H9 (cell line): ENCODE data around the gene FJX1. TPM values are rescaled to one million over a fixed set of nuclear protein-coding genes. Genes with fewer than 3 reads are reported as not detected.

Experiments used
- DNase-seq: peaks from one replicate; pipeline ENCODE4 v3.0.0-alpha.2; 2017
- H2AFZ ChIP-seq: one replicate; pipeline ENCODE4 v1.6.1; 2013; ENCODE audit warnings: mild to moderate bottlenecking, low read length, control low read depth, moderate library complexity
- H2AK5ac ChIP-seq: 2 replicates; pipeline ENCODE4 v1.6.1; 2013; ENCODE audit warnings: low read length, control low read depth, mixed read lengths; ENCODE audit not compliant: insufficient read length
- H2BK120ac ChIP-seq: one replicate; pipeline ENCODE4 v1.6.1; 2013; ENCODE audit warnings: low read depth, mild to moderate bottlenecking, low read length, control low read depth, inconsistent platforms; ENCODE audit not compliant: poor library complexity, severe bottlenecking
- H2BK12ac ChIP-seq: 2 replicates; pipeline ENCODE4 v1.6.1; 2013; ENCODE audit warnings: low read length, control low read depth, mixed read lengths, low read depth; ENCODE audit not compliant: insufficient read length
- H2BK15ac ChIP-seq: 2 replicates; pipeline ENCODE4 v1.6.1; 2013; ENCODE audit warnings: low read depth, low read length, control low read depth
- H2BK20ac ChIP-seq: one replicate; pipeline ENCODE4 v1.6.1; 2013; ENCODE audit warnings: low read depth, mild to moderate bottlenecking, low read length, control low read depth, inconsistent platforms; ENCODE audit not compliant: poor library complexity, severe bottlenecking
- H2BK5ac ChIP-seq: 2 replicates; pipeline ENCODE4 v1.6.1; 2013; ENCODE audit warnings: low read length, control low read depth, mixed read lengths; ENCODE audit not compliant: insufficient read length
- H3K14ac ChIP-seq: 2 replicates; pipeline ENCODE4 v1.6.1; 2013; ENCODE audit warnings: low read length, control low read depth; ENCODE audit not compliant: insufficient read depth
- H3K18ac ChIP-seq: 2 replicates; pipeline ENCODE4 v1.6.1; 2013; ENCODE audit warnings: low read depth, mild to moderate bottlenecking, mixed read lengths, low read length, control low read depth; ENCODE audit not compliant: insufficient read length
- H3K23ac ChIP-seq: 2 replicates; pipeline ENCODE4 v1.6.1; 2013; ENCODE audit warnings: low read length, control low read depth, mixed read lengths, low read depth; ENCODE audit not compliant: insufficient read length
- H3K23me2 ChIP-seq: 2 replicates; pipeline ENCODE4 v1.6.1; 2013; ENCODE audit warnings: low read depth, mild to moderate bottlenecking, mixed read lengths, low read length, control low read depth; ENCODE audit not compliant: insufficient read length, poor library complexity, severe bottlenecking
- H3K27ac ChIP-seq: 2 replicates; pipeline ENCODE4 v1.5.1; 2013; ENCODE audit warnings: low read length, control low read depth, mixed read lengths, low read depth; ENCODE audit not compliant: insufficient read length
- H3K27me3 ChIP-seq: 2 replicates; pipeline ENCODE4 v1.6.1; 2013; ENCODE audit warnings: low read length, control low read depth, inconsistent platforms; ENCODE audit not compliant: insufficient read depth
- H3K4ac ChIP-seq: 2 replicates; pipeline ENCODE4 v1.6.1; 2013; ENCODE audit warnings: low read depth, mild to moderate bottlenecking, control low read depth, inconsistent platforms, low read length, moderate library complexity
- H3K4me1 ChIP-seq: 2 replicates; pipeline ENCODE4 v1.6.1; 2013; ENCODE audit warnings: low read length, control low read depth, inconsistent platforms; ENCODE audit not compliant: insufficient read depth
- H3K4me2 ChIP-seq: 2 replicates; pipeline ENCODE4 v1.6.1; 2013; ENCODE audit warnings: low read length, control low read depth, mixed read lengths; ENCODE audit not compliant: insufficient read length, insufficient read depth
- H3K56ac ChIP-seq: 2 replicates; pipeline ENCODE4 v1.6.1; 2013; ENCODE audit warnings: low read depth, mild to moderate bottlenecking, mixed read lengths, low read length, control low read depth; ENCODE audit not compliant: insufficient read length
- H3K79me1 ChIP-seq: 2 replicates; pipeline ENCODE4 v1.6.1; 2013; ENCODE audit warnings: low read depth, mild to moderate bottlenecking, moderate library complexity, low read length, control low read depth, inconsistent platforms; ENCODE audit not compliant: insufficient read depth, poor library complexity, severe bottlenecking
- H3K79me2 ChIP-seq: 2 replicates; pipeline ENCODE4 v1.6.1; 2013; ENCODE audit warnings: low read length, control low read depth, inconsistent platforms; ENCODE audit not compliant: insufficient read depth
- H3K9ac ChIP-seq: 2 replicates; pipeline ENCODE4 v1.6.1; 2013; ENCODE audit warnings: low read length, control low read depth, mixed read lengths; ENCODE audit not compliant: insufficient read length; ENCODE audit errors: extremely low read depth
- H3K9me3 ChIP-seq: one replicate; pipeline ENCODE4 v1.6.1; 2013; ENCODE audit warnings: low read depth, low read length, inconsistent platforms; ENCODE audit not compliant: control insufficient read depth
- H3T11ph ChIP-seq: one replicate; pipeline ENCODE4 v1.6.1; 2013; ENCODE audit warnings: mild to moderate bottlenecking, low read length, control low read depth, inconsistent platforms
- H4K20me1 ChIP-seq: one replicate; pipeline ENCODE4 v1.6.1; 2013; ENCODE audit not compliant: control insufficient read depth, insufficient read length, insufficient read depth
- H4K5ac ChIP-seq: 2 replicates; pipeline ENCODE4 v1.6.1; 2013; ENCODE audit warnings: low read depth, mild to moderate bottlenecking, mixed read lengths, low read length, control low read depth; ENCODE audit not compliant: insufficient read length
- H4K8ac ChIP-seq: replicated peaks from 2 replicates; pipeline ENCODE4 v1.6.1; 2013; ENCODE audit warnings: low read length, control low read depth, mixed read lengths, low read depth; ENCODE audit not compliant: insufficient read length
- H4K91ac ChIP-seq: 2 replicates; pipeline ENCODE4 v1.6.1; 2013; ENCODE audit warnings: low read depth, mild to moderate bottlenecking, moderate library complexity, mixed read lengths, low read length, control low read depth; ENCODE audit not compliant: insufficient read length
- H3K27ac Mint-ChIP-seq, 3 experiments: 2 replicates in 2 of 3; 3 replicates in 1 of 3; pipeline ENCODE4 v1.8.0; 2020 to 2021; ENCODE audit warnings: mixed read lengths in 3 of 3, mild to moderate bottlenecking in 1 of 3, moderate library complexity in 1 of 3
- H3K27me3 Mint-ChIP-seq: 2 replicates; pipeline ENCODE4 v1.8.0; 2021; ENCODE audit warnings: low read depth, mild to moderate bottlenecking, moderate library complexity, mixed read lengths
- H3K36me3 Mint-ChIP-seq, 3 experiments: 2 replicates in 2 of 3; 3 replicates in 1 of 3; pipeline ENCODE4 v1.8.0; 2020 to 2021; ENCODE audit warnings: low read depth in 3 of 3, mixed read lengths in 3 of 3; ENCODE audit not compliant: insufficient read depth in 1 of 3
- H3K4me1 Mint-ChIP-seq, 2 experiments: 2 replicates each; pipeline ENCODE4 v1.8.0; 2020; ENCODE audit warnings: mixed read lengths in 2 of 2
- H3K4me3 Mint-ChIP-seq, 2 experiments: 2 replicates in 1 of 2; 3 replicates in 1 of 2; pipeline ENCODE4 v1.8.0; 2020 to 2021; ENCODE audit warnings: mild to moderate bottlenecking in 2 of 2, mixed read lengths in 2 of 2, moderate library complexity in 1 of 2
- H3K9me3 Mint-ChIP-seq, 2 experiments: 2 replicates in 1 of 2; 3 replicates in 1 of 2; pipeline ENCODE4 v1.8.0; 2020; ENCODE audit warnings: mild to moderate bottlenecking in 2 of 2, mixed read lengths in 2 of 2, moderate library complexity in 1 of 2
- WGBS: extraction: QIAGEN DNeasy Blood & Tissue Kit; methylation state at CpG from one replicate; pipeline ENCODE4 v1.1.7; 2013; ENCODE audit warnings: missing lambda C conversion rate, low lambda C conversion rate, mixed read lengths; ENCODE audit not compliant: insufficient read length; ENCODE audit errors: extremely low coverage; 5-methylcytosine and 5-hydroxymethylcytosine counted together
- total RNA-seq: library from RNA; stranded (reverse); gene quantifications from 2 replicates; pipeline ENCODE4 v1.2.1, GENCODE V29; 2021
- TF ChIP-seq, protein P1 (sequence below): fragments of 200-600 bp; sonication (generic); conservative IDR thresholded peaks from 3 replicates; pipeline ENCODE4 v1.8.0; 2021; ENCODE audit warnings: antibody characterized with exemption, mild to moderate bottlenecking

FJX1 gene
- total RNA-seq, 1 experiment from 2014 or later: 11.5 TPM

- Histone ChIP-seq H3K9me3 (no peaks in the 10 kb centered on the region), H3K4me2 (no peak overlapping the region), H3K23me2 (no peaks in the 10 kb centered on the region), H3K79me2 (no peaks in the 10 kb centered on the region), H3K23ac (no peak overlapping the region), H3K9ac (no peak overlapping the region), H3K4me1 (no peaks in the 10 kb centered on the region; the same call in 1 of the 2 replicates), H3K18ac (no peak overlapping the region), H3K14ac (no peak overlapping the region), H3T11ph (no peak overlapping the region), H3K4ac (no peak overlapping the region), H4K5ac (no peak overlapping the region), H3K27ac (no peak overlapping the region), H2BK12ac (no peak overlapping the region), H3K79me1 (no peaks in the 10 kb centered on the region), H2AFZ (no peak overlapping the region), H3K27me3 (no peaks in the 10 kb centered on the region), H2AK5ac (no peak overlapping the region), H4K8ac (no peak overlapping the region), H4K91ac (no peak overlapping the region), H2BK20ac (no peak overlapping the region), H3K56ac (no peak overlapping the region), H2BK5ac (no peak overlapping the region), H2BK15ac (no peak overlapping the region), H4K20me1 (no peaks in the 10 kb centered on the region), H2BK120ac (no peak overlapping the region)
- H3K9me3 Mint-ChIP-seq: no peaks in the 10 kb centered on the region
- H3K4me3 Mint-ChIP-seq: no peak overlapping the region
- WGBS: no CpG with 5 or more reads among the region's 6 CpGs
- peaks cover 7 to 8% of the 10 kb centered on the region in 2 experiments for H3K4me1 Mint-ChIP-seq
- TF ChIP-seq, protein P1, sequence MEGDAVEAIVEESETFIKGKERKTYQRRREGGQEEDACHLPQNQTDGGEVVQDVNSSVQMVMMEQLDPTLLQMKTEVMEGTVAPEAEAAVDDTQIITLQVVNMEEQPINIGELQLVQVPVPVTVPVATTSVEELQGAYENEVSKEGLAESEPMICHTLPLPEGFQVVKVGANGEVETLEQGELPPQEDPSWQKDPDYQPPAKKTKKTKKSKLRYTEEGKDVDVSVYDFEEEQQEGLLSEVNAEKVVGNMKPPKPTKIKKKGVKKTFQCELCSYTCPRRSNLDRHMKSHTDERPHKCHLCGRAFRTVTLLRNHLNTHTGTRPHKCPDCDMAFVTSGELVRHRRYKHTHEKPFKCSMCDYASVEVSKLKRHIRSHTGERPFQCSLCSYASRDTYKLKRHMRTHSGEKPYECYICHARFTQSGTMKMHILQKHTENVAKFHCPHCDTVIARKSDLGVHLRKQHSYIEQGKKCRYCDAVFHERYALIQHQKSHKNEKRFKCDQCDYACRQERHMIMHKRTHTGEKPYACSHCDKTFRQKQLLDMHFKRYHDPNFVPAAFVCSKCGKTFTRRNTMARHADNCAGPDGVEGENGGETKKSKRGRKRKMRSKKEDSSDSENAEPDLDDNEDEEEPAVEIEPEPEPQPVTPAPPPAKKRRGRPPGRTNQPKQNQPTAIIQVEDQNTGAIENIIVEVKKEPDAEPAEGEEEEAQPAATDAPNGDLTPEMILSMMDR: no peak
- H3K36me3 Mint-ChIP-seq: no peaks in the 10 kb centered on the region
- no peak overlapping the region for H3K27ac Mint-ChIP-seq
- DNase-seq: no peak
- H3K27me3 Mint-ChIP-seq: peaks cover 14% of the 10 kb centered on the region
These were observed 17.7 kb downstream of the FJX1 start for GRCh38 chr11:35635933-35636332.
